ENCODE results near the gene KLRB1. TPM values are rescaled to one million over a fixed set of nuclear protein-coding genes. Genes with fewer than 3 reads are reported as not detected.

The KLRB1 gene
- total and polyA plus RNA-seq, 2 of the 13 experiments (the other 11 are each of a cell fraction or from before 2014, with no cell fraction given), result not detected

DNA sequence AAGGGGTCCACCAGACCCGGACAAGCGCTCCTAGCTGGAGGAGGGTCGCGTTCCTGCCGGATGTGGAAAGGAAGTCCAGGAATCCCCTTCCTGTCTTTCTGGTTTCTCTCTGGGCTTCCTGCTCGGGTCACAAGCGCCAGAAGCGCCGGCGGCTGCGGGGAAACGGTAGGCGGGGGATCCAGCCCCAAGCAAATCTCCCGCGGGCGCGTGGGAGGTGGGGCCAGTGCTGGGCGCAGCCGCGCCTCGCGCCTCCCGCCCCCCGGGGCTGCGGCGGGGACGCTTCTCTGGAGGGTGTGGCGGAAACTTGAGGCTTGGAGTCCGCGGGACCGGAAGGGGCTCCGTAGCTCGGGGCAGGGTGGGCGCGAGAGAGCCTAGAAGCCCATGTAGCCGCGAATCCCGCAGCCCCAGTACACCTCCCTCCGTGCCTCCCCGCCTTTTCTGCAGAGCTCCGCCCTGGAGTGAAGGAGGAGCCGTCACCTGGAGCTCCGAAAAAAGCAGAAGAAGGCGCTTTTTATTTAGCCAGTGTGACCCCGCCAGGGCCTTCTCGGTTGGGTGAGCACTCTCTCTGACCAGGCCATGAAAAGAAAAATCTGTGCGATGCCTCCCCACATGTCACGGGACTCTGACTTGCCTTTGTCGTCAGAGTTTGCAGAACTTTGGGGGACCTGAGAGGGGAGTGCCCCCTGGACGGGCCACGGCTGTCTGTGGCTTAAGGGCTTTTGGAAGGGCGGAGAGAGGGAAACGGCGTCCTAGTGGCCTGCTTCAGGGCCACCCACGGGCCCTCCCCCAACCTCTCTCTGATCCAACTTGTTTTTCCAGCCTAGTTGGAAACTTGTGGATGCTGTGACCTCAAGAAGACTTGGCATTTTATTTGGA, 40.3 kb upstream of the KLRB1 start (continued):
- TF ChIP-seq, protein P1, sequence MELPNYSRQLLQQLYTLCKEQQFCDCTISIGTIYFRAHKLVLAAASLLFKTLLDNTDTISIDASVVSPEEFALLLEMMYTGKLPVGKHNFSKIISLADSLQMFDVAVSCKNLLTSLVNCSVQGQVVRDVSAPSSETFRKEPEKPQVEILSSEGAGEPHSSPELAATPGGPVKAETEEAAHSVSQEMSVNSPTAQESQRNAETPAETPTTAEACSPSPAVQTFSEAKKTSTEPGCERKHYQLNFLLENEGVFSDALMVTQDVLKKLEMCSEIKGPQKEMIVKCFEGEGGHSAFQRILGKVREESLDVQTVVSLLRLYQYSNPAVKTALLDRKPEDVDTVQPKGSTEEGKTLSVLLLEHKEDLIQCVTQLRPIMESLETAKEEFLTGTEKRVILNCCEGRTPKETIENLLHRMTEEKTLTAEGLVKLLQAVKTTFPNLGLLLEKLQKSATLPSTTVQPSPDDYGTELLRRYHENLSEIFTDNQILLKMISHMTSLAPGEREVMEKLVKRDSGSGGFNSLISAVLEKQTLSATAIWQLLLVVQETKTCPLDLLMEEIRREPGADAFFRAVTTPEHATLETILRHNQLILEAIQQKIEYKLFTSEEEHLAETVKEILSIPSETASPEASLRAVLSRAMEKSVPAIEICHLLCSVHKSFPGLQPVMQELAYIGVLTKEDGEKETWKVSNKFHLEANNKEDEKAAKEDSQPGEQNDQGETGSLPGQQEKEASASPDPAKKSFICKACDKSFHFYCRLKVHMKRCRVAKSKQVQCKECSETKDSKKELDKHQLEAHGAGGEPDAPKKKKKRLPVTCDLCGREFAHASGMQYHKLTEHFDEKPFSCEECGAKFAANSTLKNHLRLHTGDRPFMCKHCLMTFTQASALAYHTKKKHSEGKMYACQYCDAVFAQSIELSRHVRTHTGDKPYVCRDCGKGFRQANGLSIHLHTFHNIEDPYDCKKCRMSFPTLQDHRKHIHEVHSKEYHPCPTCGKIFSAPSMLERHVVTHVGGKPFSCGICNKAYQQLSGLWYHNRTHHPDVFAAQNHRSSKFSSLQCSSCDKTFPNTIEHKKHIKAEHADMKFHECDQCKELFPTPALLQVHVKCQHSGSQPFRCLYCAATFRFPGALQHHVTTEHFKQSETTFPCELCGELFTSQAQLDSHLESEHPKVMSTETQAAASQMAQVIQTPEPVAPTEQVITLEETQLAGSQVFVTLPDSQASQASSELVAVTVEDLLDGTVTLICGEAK (IDR thresholded peaks at IDR 0.05), result no peak
- TF ChIP-seq, protein P1 (CRISPR knock-in tag; IDR thresholded peaks at IDR 0.05), result 0 out of 2 replicates have a peak, but pooled peaks have one; percentile 62
- TF ChIP-seq, protein P2, sequence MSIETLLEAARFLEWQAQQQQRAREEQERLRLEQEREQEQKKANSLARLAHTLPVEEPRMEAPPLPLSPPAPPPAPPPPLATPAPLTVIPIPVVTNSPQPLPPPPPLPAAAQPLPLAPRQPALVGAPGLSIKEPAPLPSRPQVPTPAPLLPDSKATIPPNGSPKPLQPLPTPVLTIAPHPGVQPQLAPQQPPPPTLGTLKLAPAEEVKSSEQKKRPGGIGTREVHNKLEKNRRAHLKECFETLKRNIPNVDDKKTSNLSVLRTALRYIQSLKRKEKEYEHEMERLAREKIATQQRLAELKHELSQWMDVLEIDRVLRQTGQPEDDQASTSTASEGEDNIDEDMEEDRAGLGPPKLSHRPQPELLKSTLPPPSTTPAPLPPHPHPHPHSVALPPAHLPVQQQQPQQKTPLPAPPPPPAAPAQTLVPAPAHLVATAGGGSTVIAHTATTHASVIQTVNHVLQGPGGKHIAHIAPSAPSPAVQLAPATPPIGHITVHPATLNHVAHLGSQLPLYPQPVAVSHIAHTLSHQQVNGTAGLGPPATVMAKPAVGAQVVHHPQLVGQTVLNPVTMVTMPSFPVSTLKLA (IDR thresholded peaks at IDR 0.05), result no peak
- TF ChIP-seq KDM5B (CRISPR knock-in tag; IDR thresholded peaks at IDR 0.05; ENCODE audit: borderline replicate concordance), result peak; percentile 94
- TF ChIP-seq, protein P3, sequence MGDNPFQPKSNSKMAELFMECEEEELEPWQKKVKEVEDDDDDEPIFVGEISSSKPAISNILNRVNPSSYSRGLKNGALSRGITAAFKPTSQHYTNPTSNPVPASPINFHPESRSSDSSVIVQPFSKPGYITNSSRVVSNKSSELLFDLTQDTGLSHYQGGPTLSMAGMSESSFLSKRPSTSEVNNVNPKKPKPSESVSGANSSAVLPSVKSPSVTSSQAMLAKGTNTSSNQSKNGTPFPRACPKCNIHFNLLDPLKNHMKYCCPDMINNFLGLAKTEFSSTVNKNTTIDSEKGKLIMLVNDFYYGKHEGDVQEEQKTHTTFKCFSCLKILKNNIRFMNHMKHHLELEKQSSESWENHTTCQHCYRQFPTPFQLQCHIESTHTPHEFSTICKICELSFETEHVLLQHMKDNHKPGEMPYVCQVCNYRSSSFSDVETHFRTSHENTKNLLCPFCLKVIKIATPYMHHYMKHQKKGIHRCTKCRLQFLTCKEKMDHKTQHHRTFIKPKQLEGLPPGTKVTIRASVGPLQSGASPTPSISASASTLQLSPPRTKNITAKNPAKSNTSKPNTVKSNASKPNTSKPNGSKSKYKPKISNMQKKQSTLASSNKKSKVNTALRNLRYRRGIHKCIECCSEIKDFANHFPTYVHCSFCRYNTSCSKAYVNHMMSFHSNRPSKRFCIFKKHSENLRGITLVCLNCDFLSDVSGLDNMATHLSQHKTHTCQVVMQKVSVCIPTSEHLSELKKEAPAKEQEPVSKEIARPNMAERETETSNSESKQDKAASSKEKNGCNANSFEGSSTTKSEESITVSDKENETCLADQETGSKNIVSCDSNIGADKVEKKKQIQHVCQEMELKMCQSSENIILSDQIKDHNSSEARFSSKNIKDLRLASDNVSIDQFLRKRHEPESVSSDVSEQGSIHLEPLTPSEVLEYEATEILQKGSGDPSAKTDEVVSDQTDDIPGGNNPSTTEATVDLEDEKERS (CRISPR knock-in tag; IDR thresholded peaks at IDR 0.05), result no peak
- peak; percentile 72; the same call in 1 of the 2 replicates for TF ChIP-seq NFKB2 (CRISPR knock-in tag; IDR thresholded peaks at IDR 0.05; ENCODE audit: borderline replicate concordance)
- TF ChIP-seq, protein P4, sequence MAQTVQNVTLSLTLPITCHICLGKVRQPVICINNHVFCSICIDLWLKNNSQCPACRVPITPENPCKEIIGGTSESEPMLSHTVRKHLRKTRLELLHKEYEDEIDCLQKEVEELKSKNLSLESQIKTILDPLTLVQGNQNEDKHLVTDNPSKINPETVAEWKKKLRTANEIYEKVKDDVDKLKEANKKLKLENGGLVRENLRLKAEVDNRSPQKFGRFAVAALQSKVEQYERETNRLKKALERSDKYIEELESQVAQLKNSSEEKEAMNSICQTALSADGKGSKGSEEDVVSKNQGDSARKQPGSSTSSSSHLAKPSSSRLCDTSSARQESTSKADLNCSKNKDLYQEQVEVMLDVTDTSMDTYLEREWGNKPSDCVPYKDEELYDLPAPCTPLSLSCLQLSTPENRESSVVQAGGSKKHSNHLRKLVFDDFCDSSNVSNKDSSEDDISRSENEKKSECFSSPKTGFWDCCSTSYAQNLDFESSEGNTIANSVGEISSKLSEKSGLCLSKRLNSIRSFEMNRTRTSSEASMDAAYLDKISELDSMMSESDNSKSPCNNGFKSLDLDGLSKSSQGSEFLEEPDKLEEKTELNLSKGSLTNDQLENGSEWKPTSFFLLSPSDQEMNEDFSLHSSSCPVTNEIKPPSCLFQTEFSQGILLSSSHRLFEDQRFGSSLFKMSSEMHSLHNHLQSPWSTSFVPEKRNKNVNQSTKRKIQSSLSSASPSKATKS (CRISPR knock-in tag; IDR thresholded peaks at IDR 0.05), result no peak
- no peak for TF ChIP-seq ZNF136 (CRISPR knock-in tag; IDR thresholded peaks at IDR 0.05; ENCODE audit: low read depth)
- TF ChIP-seq HNRNPL (IDR thresholded peaks at IDR 0.05; ENCODE audit: low read depth, low read length), result no peak
- TF ChIP-seq RBM22 (optimal IDR thresholded peaks at IDR 0.05; ENCODE audit: low read length), result no peak
- TF ChIP-seq ARNTL (CRISPR knock-in tag; IDR thresholded peaks at IDR 0.05), result no peak
- no peak for TF ChIP-seq ZEB1 (IDR thresholded peaks at IDR 0.05; ENCODE audit: insufficient replicate concordance, low read depth)

All from HepG2 (cell line).